ENCODE data around the gene OSBPL1A. TPM values are rescaled to one million over a fixed set of nuclear protein-coding genes. Genes with fewer than 3 reads are reported as not detected.
A peak's percentile ranks its signal among the peaks of the same experiment; 100 is the strongest.

OSBPL1A gene
- total and polyA plus RNA-seq, 10 of the 15 experiments (the other 5 are each of a cell fraction or from before 2014, with no cell fraction given), result 0.02 to 0.83 (median 0.11) TPM; not detected in 6

GRCh38 chr18:24176727-24177416 is 220.8 kb downstream of the OSBPL1A start (continued):
- TF ChIP-seq E4F1 (IDR thresholded peaks at IDR 0.05; ENCODE audit: borderline replicate concordance, partially characterized antibody) (no peak), CBFB (IDR thresholded peaks at IDR 0.05; ENCODE audit: low read depth) (peak; percentile 91), PRDM15 (CRISPR knock-in tag; IDR thresholded peaks at IDR 0.05) (no peak), NR2F1 (conservative IDR thresholded peaks at IDR 0.05) (no peak), ETV6 (conservative IDR thresholded peaks at IDR 0.05 in 1 of 2, IDR thresholded peaks at IDR 0.05 in 1 of 2; ENCODE audit: borderline replicate concordance in 1 of 2, low read depth in 1 of 2) (peak in 1 of 2 experiments; percentile 44; a peak in 1 of 4 replicates), PAX8 (IDR thresholded peaks at IDR 0.05) (no peak), NKRF (conservative IDR thresholded peaks at IDR 0.05) (no peak), SMAD1 (IDR thresholded peaks at IDR 0.05; ENCODE audit: low read depth, partially characterized antibody) (no peak), ZZZ3 (IDR thresholded peaks at IDR 0.05; ENCODE audit: control insufficient read depth, insufficient read length, low read depth) (no peak), MEF2A (IDR thresholded peaks at IDR 0.05; ENCODE audit: insufficient read depth, low read depth, low read length) (0 out of 2 replicates have a peak, but pooled peaks have one; percentile 31), REST (IDR thresholded peaks at IDR 0.05; ENCODE audit: low read depth, low read length) (no peak), FOXK2 (IDR thresholded peaks at IDR 0.05) (no peak), SIN3A (IDR thresholded peaks at IDR 0.05; ENCODE audit: low read depth, low read length) (no peak), SREBF1 (IDR thresholded peaks at IDR 0.05; ENCODE audit: low read length) (no peak), SMARCA5 (IDR thresholded peaks at IDR 0.05) (no peak), YY1 (IDR thresholded peaks at IDR 0.05; ENCODE audit: low read depth, low read length) (peak; percentile 65), IRF4 (IDR thresholded peaks at IDR 0.05; ENCODE audit: low read depth, low read length) (0 out of 2 replicates have a peak, but pooled peaks have one; percentile 13), BMI1 (IDR thresholded peaks at IDR 0.05; ENCODE audit: borderline replicate concordance) (no peak), SIX5 (IDR thresholded peaks at IDR 0.05; ENCODE audit: low read depth, low read length, severe bottlenecking) (no peak)
